Pancreas (tissue), 10 donors: ENCODE results near the gene RAD51AP1. TPM values are rescaled to one million over a fixed set of nuclear protein-coding genes. Genes with fewer than 3 reads are reported as not detected.
A peak's percentile ranks its signal among the peaks of the same experiment; 100 is the strongest.

Experiments
- ATAC-seq, 4 donors: fragments of 200-7000 bp; cut with Tn5 transposase; one replicate each; pipeline versions ENCODE4 v1.8.0 to v1.9.1; 2020; ENCODE audit warnings: mild to moderate bottlenecking in 4 of 4, moderate library complexity in 4 of 4
- DNase-seq, 6 donors: peaks; one replicate each; pipeline ENCODE4 v3.0.0-alpha.2; 2020
- FAIRE-seq: peaks from 2 replicates; lab custom pipeline; 2012; peaks lifted over from hg19 to GRCh38; lab: Jason Lieb, UNC
- H3K27ac ChIP-seq, 4 donors: fragments of 200-600 bp; sonication (generic); 1 replicate in 3 of 4; 2 replicates in 1 of 4; pipeline versions ENCODE4 v1.5.0 to v1.8.0; 2020
- H3K27me3 ChIP-seq, 4 donors: fragments of 200-600 bp; one replicate each; pipeline ENCODE4 v1.8.0; 2021
- H3K36me3 ChIP-seq, 3 donors: fragments of 200-600 bp; sonication (generic) in 1 of 3; one replicate each; pipeline versions ENCODE4 v1.5.0 to v1.8.0; 2020 to 2021
- H3K4me1 ChIP-seq, 3 donors: fragments of 200-600 bp; one replicate each; pipeline ENCODE4 v1.8.0; 2021
- H3K4me3 ChIP-seq, 4 donors: fragments of 200-600 bp; sonication (generic) in 2 of 4; one replicate each; pipeline versions ENCODE4 v1.5.0 to v1.8.0; 2020 to 2021
- H3K9me3 ChIP-seq, 4 donors: fragments of 200-600 bp; one replicate each; pipeline ENCODE4 v1.8.0; 2021
- CTCF ChIP-seq, 4 donors: fragments of 200-600 bp; sonication (generic) in 3 of 4; IDR thresholded peaks; one replicate each; pipeline versions ENCODE4 v1.5.0 to v1.8.0; 2021; ENCODE audit warnings: antibody characterized with exemption in 4 of 4
- WGBS, 2 donors: extraction: QIAGEN DNeasy Blood & Tissue Kit; methylation state at CpG; one replicate each; pipeline ENCODE4 v1.1.7; 2013; 5-methylcytosine and 5-hydroxymethylcytosine counted together
- intact Hi-C, 3 donors: fragments of 100-400 bp; cut with DNase I; formaldehyde crosslinking; loops; one replicate each; pipeline versions ENCODE4 v1.11.1 to v1.14.2; 2022
- polyA plus RNA-seq, 2 donors: library from polyadenylated mRNA; stranded (reverse); fragments of 200-250 nt; gene quantifications; one replicate each; pipeline ENCODE4 v1.2.3, GENCODE V29; 2013
- total RNA-seq, 6 donors: library from RNA; stranded (reverse); fragmentation: NEBNext Ultra II Directional in 4 of 6; extraction: Animal tissue kit (Norgen Biotek cat#: 25700) in 4 of 6; gene quantifications; one replicate each; pipeline versions ENCODE4 v1.2.1 to v1.2.4, GENCODE V29; 2021 to 2023
- donor health status: healthy with polysubstance abuse.
- donor health status: DM: no; HTN: no; CAD: no; lungs with moderate emphysema.
- donor health status: DM: no; HTN: no; CAD: no.
- donor health status: control.
- donor health status: control.
- donor health status: Bipolar disorder and iron deficiency.
- donor health status: DM: yes; HTN: yes; CAD: no.
- donor health status: DM: no; HTN: no; CAD: no.
- donor health status: DM: no; HTN: no; CAD: no.
- donor health status: DM: yes; HTN: yes; CAD: no.

The RAD51AP1 gene
- total and polyA plus RNA-seq, 8 donors: 0.11 to 1.7 (median 0.93) TPM; not detected in 1

GRCh38 chr12:4603421-4603820, 64.7 kb downstream of the RAD51AP1 start:
- TF ChIP-seq CTCF (IDR thresholded peaks at IDR 0.05): no peak
- no peak for DNase-seq
- H3K9me3 ChIP-seq: no peaks in the 10 kb centered on the region
- intact Hi-C loops: no loop called here
- no peak overlapping the region for H3K4me3 ChIP-seq
- 43 to 55% methylated on average over 7 of the region's 7 CpGs for WGBS, 2 donors
- no peaks in the 10 kb centered on the region for H3K27me3 ChIP-seq
- no peaks in the 10 kb centered on the region for H3K36me3 ChIP-seq
- peaks cover 0 to 14% (median 13%) of the 10 kb centered on the region in 3 donors for H3K4me1 ChIP-seq
- FAIRE-seq: no peak
- no peak overlapping the region for H3K27ac ChIP-seq
- ATAC-seq: no peak

GRCh38 chr12:4603946-4604345, 65.3 kb downstream of the RAD51AP1 start:
- intact Hi-C loops: no loop called here
- 8 to 9% methylated on average over 1 of the region's 1 CpG for WGBS, 2 donors
- Histone ChIP-seq H3K27me3 (no peaks in the 10 kb centered on the region), H3K27ac (no peak overlapping the region), H3K4me3 (no peak overlapping the region), H3K4me1 (peaks cover 0 to 14% (median 13%) of the 10 kb centered on the region in 3 donors), H3K36me3 (no peaks in the 10 kb centered on the region), H3K9me3 (no peaks in the 10 kb centered on the region)
- ATAC-seq: no peak
- no peak for TF ChIP-seq CTCF (IDR thresholded peaks at IDR 0.05)
- no peak for DNase-seq
- no peak for FAIRE-seq

- Histone ChIP-seq H3K9me3 (no peaks in the 10 kb centered on the region), H3K36me3 (no peaks in the 10 kb centered on the region), H3K27ac (peak overlapping the region in 2 of 4 donors; percentile 41 to 44), H3K4me3 (peak overlapping the region; percentile 49 to 67 (median 66)), H3K27me3 (no peaks in the 10 kb centered on the region), H3K4me1 (peaks cover 0 to 14% (median 13%) of the 10 kb centered on the region in 3 donors)
- peak; percentile 69 to 88 (median 80) for DNase-seq
- intact Hi-C loops: no loop called here
- FAIRE-seq: no peak
- peak; percentile 94 to 98 (median 97) for TF ChIP-seq CTCF (IDR thresholded peaks at IDR 0.05)
- peak; percentile 95 to 99 (median 98) for ATAC-seq
- WGBS, 2 donors: 0 to 1% methylated on average over 25 of the region's 25 CpGs
Observed at GRCh38 chr12:4604684-4605193, 66.0 kb downstream of the RAD51AP1 start.

- DNase-seq: no peak
- no peak overlapping the region for H3K4me3 ChIP-seq
- peaks cover 0 to 21% (median 3%) of the 10 kb centered on the region in 3 donors for H3K36me3 ChIP-seq
- intact Hi-C loops: no loop called here
- WGBS, 2 donors: 70 to 72% methylated on average over 3 of the region's 3 CpGs
- no peak for FAIRE-seq
- H3K9me3 ChIP-seq: no peaks in the 10 kb centered on the region
- H3K27ac ChIP-seq: no peak overlapping the region
- TF ChIP-seq CTCF (IDR thresholded peaks at IDR 0.05): no peak
- no peaks in the 10 kb centered on the region for H3K27me3 ChIP-seq
- H3K4me1 ChIP-seq: peaks cover 0 to 14% (median 13%) of the 10 kb centered on the region in 3 donors
- no peak for ATAC-seq
Observed at GRCh38 chr12:4607056-4607455, 68.4 kb downstream of the RAD51AP1 start.

- no peak overlapping the region for H3K4me3 ChIP-seq
- no peak overlapping the region for H3K27ac ChIP-seq
- H3K36me3 ChIP-seq: peaks cover 0 to 39% (median 9%) of the 10 kb centered on the region in 3 donors
- H3K9me3 ChIP-seq: no peaks in the 10 kb centered on the region
- intact Hi-C loops: no loop called here
- ATAC-seq (no peak), FAIRE-seq (no peak), DNase-seq (no peak)
- TF ChIP-seq CTCF (IDR thresholded peaks at IDR 0.05): no peak
- 85 to 95% methylated on average over 9 of the region's 9 CpGs for WGBS, 2 donors
- no peaks in the 10 kb centered on the region for H3K27me3 ChIP-seq
- H3K4me1 ChIP-seq: peaks cover 0 to 14% (median 13%) of the 10 kb centered on the region in 3 donors
Observed at GRCh38 chr12:4609071-4609470, 70.4 kb downstream of the RAD51AP1 start.
